Uterus (tissue), 4 donors: ENCODE results near the gene PTBP2. TPM values are rescaled to one million over a fixed set of nuclear protein-coding genes. Genes with fewer than 3 reads are reported as not detected.

Experiments used
- DNase-seq, 2 donors: peaks; one replicate each; pipeline ENCODE4 v3.0.0-alpha.2; 2019 to 2020
- H3K27ac ChIP-seq, 2 donors: fragments of 200-600 bp; sonication (generic); 1 replicate in 1 of 2; 2 replicates in 1 of 2; pipeline ENCODE4 v1.5.1; 2016 to 2018
- H3K27me3 ChIP-seq, 2 donors: fragments of 200-600 bp; sonication (generic); one replicate each; pipeline ENCODE4 v1.5.1; 2018 to 2019; ENCODE audit warnings: control low read depth in 1 of 2
- H3K36me3 ChIP-seq, 2 donors: fragments of 200-600 bp; sonication (generic); one replicate each; pipeline ENCODE4 v1.5.1; 2019; ENCODE audit warnings: control low read depth in 1 of 2
- H3K4me1 ChIP-seq, 2 donors: fragments of 200-600 bp; sonication (generic); one replicate each; pipeline ENCODE4 v1.5.1; 2018 to 2019; ENCODE audit warnings: control low read depth in 1 of 2
- H3K4me3 ChIP-seq, 2 donors: fragments of 200-600 bp; sonication (generic); 1 replicate in 1 of 2; 2 replicates in 1 of 2; pipeline ENCODE4 v1.5.1; 2018 to 2019; ENCODE audit warnings: mild to moderate bottlenecking in 1 of 2
- H3K9me3 ChIP-seq, 2 donors: fragments of 200-600 bp; sonication (generic); one replicate each; pipeline ENCODE4 v1.5.1; 2019; ENCODE audit warnings: control low read depth in 1 of 2
- CTCF ChIP-seq, 4 experiments: fragments of 200-600 bp in 2 of 4; fragments of 450-650 bp in 2 of 4; sonication (generic) in 2 of 4; IDR thresholded peaks; one replicate each; pipeline ENCODE4 v1.5.1; 2016 to 2019; ENCODE audit warnings: antibody characterized with exemption in 4 of 4, mild to moderate bottlenecking in 2 of 4, moderate library complexity in 1 of 4
- POLR2A ChIP-seq, 2 donors: fragments of 450-650 bp; IDR thresholded peaks; one replicate each; pipeline ENCODE4 v1.6.1; 2016; ENCODE audit warnings: antibody characterized with exemption in 2 of 2, mild to moderate bottlenecking in 1 of 2, moderate library complexity in 1 of 2
- intact Hi-C: fragments of 100-400 bp; cut with DNase I; formaldehyde crosslinking; loops from one replicate; pipeline ENCODE4 v1.15.1; 2023; ENCODE audit warnings: low total_unique reads
- total RNA-seq, 4 donors: library from RNA; depleted of rRNA in 3 of 4; stranded (reverse); fragments of >200 nt in 3 of 4; gene quantifications; one replicate each; pipeline versions ENCODE4 v1.1.0 to v1.2.4, GENCODE V29; 2014 to 2023
- donor health status: DM: yes; HTN: yes; CAD: no.

PTBP2 gene
- total RNA-seq, 4 donors from 2014 or later: 32.3 to 189 (median 57.5) TPM

GRCh38 chr1:96727860-96728259 is 6.3 kb downstream of the PTBP2 start:
- H3K36me3 ChIP-seq: no peaks in the 10 kb centered on the region
- TF ChIP-seq CTCF (IDR thresholded peaks at IDR 0.05) (no peak), POLR2A (IDR thresholded peaks at IDR 0.05) (no peak)
- H3K27me3 ChIP-seq: no peaks in the 10 kb centered on the region
- no peak overlapping the region for H3K27ac ChIP-seq
- H3K4me1 ChIP-seq: no peaks in the 10 kb centered on the region
- H3K9me3 ChIP-seq: no peaks in the 10 kb centered on the region
- H3K4me3 ChIP-seq: no peak overlapping the region
- intact Hi-C loops: no loop called here
- DNase-seq: no peak

GRCh38 chr1:96730574-96731298 is 9.2 kb downstream of the PTBP2 start:
- H3K36me3 ChIP-seq: no peaks in the 10 kb centered on the region
- no peak overlapping the region for H3K27ac ChIP-seq
- H3K4me3 ChIP-seq: no peak overlapping the region
- intact Hi-C loops: no loop called here
- H3K4me1 ChIP-seq: peaks cover 0 to 7% of the 10 kb centered on the region in 2 donors
- no peaks in the 10 kb centered on the region for H3K27me3 ChIP-seq
- no peak for DNase-seq
- no peaks in the 10 kb centered on the region for H3K9me3 ChIP-seq
- TF ChIP-seq CTCF (IDR thresholded peaks at IDR 0.05): no peak
- no peak for TF ChIP-seq POLR2A (IDR thresholded peaks at IDR 0.05)

GRCh38 chr1:96741335-96741734 is 19.8 kb downstream of the PTBP2 start:
- peaks cover 0 to 11% of the 10 kb centered on the region in 2 donors for H3K4me1 ChIP-seq
- no peaks in the 10 kb centered on the region for H3K36me3 ChIP-seq
- no peak overlapping the region for H3K27ac ChIP-seq
- H3K27me3 ChIP-seq: no peaks in the 10 kb centered on the region
- DNase-seq: no peak
- TF ChIP-seq POLR2A (IDR thresholded peaks at IDR 0.05): no peak
- no peak for TF ChIP-seq CTCF (IDR thresholded peaks at IDR 0.05)
- no peaks in the 10 kb centered on the region for H3K9me3 ChIP-seq
- intact Hi-C loops: no loop called here
- no peak overlapping the region for H3K4me3 ChIP-seq

GRCh38 chr1:96746440-96747420 is 25.1 kb downstream of the PTBP2 start:
- Histone ChIP-seq H3K27me3 (no peaks in the 10 kb centered on the region), H3K9me3 (no peaks in the 10 kb centered on the region), H3K4me1 (peaks cover 0 to 8% of the 10 kb centered on the region in 2 donors), H3K27ac (no peak overlapping the region), H3K4me3 (no peak overlapping the region), H3K36me3 (no peaks in the 10 kb centered on the region)
- intact Hi-C loops: no loop called here
- TF ChIP-seq POLR2A (IDR thresholded peaks at IDR 0.05) (no peak), CTCF (IDR thresholded peaks at IDR 0.05) (no peak)
- DNase-seq: no peak

GRCh38 chr1:96747565-96747964 is 26.0 kb downstream of the PTBP2 start:
- no peaks in the 10 kb centered on the region for H3K27me3 ChIP-seq
- H3K9me3 ChIP-seq: no peaks in the 10 kb centered on the region
- TF ChIP-seq POLR2A (IDR thresholded peaks at IDR 0.05) (no peak), CTCF (IDR thresholded peaks at IDR 0.05) (no peak)
- intact Hi-C loops: no loop called here
- DNase-seq: no peak
- H3K27ac ChIP-seq: no peak overlapping the region
- H3K4me3 ChIP-seq: no peak overlapping the region
- H3K4me1 ChIP-seq: peaks cover 0 to 8% of the 10 kb centered on the region in 2 donors
- no peaks in the 10 kb centered on the region for H3K36me3 ChIP-seq
